Lung microvascular endothelial cell (primary cell): ENCODE results near the gene ARHGAP26. TPM values are rescaled to one million over a fixed set of nuclear protein-coding genes. Genes with fewer than 3 reads are reported as not detected.

Experiments used
- DNase-seq, 2 donors: peaks; one replicate each; pipeline versions ENCODE4 v3.0.0 to v3.0.0-alpha.2; 2010; ENCODE audit warnings: low read depth in 2 of 2
- total RNA-seq: library from RNA; depleted of rRNA; stranded (reverse); fragments of >200 nt; gene quantifications from 2 replicates; pipeline ENCODE4 v1.2.1, GENCODE V29; 2014

ARHGAP26 gene
- total RNA-seq, 1 donor from 2014 or later, result 34.5 TPM

DNA sequence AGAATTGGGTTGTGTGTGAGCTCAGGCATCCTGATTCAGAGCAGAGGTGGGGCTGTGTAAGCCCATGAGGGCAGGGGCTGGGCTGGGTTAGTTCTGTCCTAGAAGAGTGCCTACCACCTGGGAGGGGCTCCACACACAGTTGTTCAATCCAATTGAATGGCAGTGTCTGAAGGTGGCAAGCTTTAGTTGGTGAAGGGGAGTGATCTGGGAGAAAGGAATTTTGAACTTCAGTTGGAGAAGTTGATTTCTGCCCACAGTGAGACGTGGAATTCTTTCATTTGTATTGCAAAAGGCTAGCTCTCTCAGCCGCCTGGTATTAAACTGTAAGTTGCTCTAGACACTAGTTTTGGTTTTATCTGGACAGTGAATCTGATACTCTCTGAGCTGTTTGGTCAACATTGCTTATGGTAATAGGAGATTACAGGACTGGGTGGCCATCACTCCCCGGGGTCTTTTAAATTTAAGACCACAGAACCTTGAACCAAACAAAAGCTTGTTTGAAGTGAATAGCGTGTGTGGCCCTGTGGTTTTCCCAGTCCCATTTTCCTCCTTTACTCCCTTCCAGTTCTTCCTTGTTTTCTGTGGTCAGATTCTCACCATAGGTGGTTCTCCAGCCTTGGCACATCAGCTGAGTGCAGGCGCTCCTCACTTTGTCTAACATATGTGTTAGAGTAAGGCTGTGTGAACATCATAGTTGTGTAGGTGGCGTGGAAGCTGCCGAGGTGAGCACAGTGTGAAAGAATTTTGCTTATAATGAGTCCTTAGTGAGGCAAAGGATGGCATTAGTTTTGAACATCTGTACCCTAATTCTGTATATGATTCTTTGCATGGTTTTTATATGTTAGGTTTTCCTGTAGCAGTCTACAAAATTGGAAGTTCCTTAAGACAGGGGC is 78.0 kb downstream of the ARHGAP26 start:
- DNase-seq, result no peak

DNA sequence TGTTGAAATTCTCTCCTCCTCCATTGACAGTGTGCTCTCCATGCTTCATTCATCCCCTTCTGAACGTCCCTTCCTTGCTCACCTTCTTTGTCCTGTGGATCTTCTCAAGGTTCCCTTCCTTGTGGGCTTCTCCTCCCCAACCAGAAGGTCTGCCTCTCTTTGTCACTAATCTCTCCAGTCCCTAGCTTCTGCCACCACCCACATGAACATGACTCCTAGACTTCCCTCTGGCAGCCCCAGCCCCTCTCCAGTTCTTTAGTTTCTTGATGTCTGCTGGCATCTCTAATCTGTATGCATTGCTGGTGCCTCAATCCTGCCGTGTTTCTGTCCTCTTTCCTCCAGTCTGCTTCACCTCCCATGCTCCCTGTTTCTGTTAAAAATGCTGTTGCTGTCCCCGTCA is 79.3 kb downstream of the ARHGAP26 start:
- DNase-seq, result no peak

DNA sequence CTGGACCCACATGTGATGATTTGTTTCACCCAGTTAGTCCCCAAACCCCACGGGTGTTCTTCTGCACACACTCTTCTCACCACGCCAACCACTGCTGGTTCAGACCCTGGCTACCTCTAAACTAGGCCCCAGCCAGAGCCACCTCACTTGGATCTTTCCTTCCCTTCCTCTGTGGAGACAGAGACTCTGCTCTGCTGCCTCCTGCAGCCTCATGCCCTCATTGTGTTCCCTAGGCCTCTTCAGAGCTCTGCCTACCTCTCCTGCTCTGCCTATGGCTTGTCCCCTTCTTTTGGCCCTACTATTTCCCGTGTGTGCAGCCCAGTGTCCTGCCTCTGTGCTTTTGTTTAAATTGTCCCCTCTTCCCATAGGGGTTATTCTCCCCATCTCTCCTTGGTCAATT is 79.7 kb downstream of the ARHGAP26 start:
- DNase-seq, result no peak

DNA sequence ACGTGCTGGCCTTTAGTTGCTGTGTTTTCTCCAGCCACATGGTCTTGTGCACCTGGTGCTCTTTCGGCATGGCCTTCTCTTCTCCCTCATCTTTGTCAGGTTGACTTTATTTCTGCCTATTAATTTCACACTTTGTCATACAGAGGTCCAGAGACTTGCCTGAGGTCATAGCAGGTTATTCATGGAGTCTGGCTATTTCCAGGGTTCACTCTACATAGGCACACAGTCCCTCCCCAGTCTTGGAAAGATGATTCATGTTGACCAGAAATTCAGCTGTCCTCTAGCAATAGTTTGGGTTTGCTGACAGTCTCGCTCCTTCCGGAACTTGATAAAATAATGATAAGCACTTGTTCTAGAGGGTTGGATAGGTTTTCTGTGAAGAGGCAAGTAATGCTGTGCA is 81.6 kb downstream of the ARHGAP26 start:
- no peak for DNase-seq

DNA sequence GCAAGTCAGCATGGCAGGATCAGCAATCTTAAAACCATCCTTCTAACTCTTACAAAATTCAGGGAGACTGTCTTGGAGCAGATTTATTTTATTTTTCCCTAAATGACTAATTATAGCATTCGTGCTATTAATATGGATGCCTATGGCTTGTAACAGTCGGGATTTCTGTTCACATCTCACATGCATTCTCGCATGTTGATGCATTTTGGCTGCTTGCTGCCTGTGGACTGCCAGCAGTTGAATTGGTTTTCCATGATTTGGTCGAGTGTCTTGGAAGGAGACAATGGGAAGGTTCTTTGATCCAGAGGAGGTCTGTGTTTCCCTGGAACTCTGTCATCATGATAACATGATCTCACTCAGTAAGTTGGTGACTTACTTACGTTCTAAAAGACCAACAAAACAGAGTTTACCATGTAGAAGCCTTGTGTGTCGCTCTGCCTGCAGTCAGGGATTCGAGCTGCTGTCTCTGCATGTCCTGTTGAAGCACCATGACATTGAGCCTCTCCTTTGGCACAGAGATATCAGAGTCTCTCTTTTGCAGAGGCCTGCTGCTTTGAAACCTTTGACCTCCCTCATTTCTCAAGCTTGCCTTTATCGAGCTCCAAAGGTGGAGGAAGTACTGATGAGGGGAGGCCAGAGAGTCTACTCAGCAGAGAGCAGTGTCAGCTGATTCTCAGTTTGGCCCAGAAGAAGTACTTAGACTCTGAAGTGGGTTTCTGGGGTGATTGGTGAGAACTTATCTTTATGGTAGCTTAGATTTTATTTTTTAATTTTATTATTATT is 82.4 kb downstream of the ARHGAP26 start:
- no peak for DNase-seq

DNA sequence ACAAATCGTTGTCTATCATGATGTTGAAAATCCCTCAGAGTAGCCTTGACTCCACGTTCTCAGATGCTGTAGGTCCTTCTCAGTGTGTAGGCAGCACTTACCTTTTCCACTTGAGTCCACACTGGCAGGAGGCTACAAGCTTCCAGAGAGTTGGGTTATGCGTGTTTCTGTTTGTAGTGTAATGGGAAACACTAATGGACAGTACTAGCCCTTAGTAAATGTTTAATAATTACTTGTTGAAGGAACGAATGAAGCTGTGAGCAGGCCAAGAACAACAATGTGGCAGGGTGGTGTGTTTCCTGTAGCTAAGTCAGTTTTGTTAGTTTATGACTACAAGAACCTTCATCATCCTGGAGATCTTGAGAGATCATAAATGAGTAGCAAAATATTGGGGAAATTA is 83.5 kb downstream of the ARHGAP26 start:
- peak; percentile 55 to 85 for DNase-seq

DNA sequence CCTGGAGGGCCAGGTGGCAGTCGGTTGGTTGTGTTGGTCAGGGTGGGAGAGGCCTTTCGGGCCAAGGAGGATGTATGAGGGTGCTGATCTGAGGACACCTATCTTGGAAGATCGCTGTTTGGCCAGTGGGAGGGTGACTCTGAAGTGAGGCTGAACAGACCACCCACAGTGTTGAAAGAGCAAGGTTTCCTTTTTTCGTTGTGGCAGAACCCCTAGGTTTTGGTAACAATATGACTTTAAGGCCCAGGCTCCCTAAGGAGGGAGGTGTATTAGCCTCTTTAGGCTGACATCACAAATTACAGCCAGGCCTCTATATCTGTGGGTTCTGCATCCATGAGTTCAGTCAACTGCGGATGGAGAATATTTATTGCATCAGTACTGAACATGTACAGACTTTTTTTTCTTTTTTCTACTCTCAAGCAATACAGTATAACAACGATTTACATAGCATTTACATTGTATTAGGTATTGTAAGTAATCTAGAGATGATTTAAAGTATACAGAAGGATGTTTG is 86.1 kb downstream of the ARHGAP26 start:
- no peak for DNase-seq

DNA sequence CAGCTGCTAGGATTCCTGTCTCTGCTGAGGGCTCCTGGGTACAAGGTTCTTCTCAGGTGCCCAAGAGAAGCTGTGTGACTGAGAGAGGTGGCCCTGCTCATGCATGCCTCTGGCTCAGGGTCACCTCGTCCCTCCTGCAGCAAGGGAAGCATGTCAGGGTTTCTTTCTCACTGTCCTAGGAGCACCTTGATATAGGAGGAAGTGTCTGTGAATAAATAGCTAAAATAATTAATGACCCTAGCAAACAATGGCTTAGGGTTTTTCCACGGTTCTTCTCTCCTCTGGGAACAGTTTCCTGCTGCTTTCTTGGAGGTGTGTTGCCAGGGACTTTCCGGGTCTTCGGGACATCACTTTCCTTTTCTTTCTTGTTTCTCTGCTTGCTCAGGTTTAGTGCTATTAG is 87.2 kb downstream of the ARHGAP26 start:
- peak in 1 of 2 donors; percentile 79 for DNase-seq

DNA sequence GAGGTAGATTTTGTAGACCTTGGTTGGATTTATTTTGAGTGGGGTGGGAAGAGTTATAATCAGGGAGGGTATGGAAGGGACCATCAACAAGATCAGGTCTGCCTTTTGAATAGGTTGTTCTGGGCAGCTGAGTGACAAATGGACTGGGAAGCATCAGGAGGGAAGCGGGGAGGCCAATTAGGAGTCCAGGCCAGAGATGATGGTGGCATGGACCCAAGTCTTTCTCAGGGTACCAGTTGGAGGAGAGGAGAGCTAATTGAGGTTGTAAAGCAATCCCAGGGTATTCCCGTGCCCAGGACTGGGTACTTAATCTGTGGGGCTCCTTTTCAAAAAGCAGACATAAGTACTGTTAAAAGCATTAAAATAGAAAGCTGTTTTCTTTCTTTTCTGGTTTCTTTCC is 88.9 kb downstream of the ARHGAP26 start:
- DNase-seq, result no peak

DNA sequence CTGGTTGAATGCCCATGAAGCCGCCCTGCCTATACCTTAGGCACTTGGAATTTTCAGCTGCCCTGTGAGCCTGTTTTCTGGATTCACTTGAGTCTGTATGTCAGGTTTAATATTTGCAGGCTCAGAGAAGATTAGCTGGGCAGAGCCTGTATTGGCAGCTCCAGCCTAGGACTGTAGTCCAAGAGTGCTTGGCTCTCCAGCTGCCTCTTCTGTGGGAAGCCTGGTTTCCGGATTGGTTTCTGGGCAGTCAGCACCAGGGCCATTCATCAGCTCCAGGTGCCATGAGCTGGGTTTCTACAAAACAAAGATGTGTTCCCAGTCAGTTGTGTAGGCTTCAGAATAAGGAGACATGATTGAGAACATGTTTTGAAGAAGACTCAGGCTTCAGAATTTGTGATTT is 90.1 kb downstream of the ARHGAP26 start:
- peak in 1 of 2 donors; percentile 88 for DNase-seq

DNA sequence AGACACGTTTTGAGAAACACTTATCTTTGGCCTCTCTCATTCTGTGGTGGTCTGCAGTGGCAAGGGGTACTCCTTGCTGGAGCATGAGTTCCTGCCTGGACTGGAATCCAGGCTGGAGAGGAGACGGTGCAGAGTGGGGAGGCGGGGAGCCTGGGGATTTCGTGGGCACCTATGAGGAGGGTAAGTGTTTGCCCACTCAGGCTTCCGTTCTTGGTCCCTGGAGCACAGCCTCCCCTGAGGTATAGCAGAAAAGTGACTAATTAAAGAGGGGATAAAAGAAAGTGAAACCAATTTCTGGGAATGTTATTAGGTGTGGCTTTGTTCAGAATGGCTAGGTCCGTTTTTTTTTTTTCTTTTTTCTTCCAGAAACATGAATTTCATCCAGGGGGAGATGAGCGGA is 90.8 kb downstream of the ARHGAP26 start:
- peak in 1 of 2 donors; percentile 48 for DNase-seq

DNA sequence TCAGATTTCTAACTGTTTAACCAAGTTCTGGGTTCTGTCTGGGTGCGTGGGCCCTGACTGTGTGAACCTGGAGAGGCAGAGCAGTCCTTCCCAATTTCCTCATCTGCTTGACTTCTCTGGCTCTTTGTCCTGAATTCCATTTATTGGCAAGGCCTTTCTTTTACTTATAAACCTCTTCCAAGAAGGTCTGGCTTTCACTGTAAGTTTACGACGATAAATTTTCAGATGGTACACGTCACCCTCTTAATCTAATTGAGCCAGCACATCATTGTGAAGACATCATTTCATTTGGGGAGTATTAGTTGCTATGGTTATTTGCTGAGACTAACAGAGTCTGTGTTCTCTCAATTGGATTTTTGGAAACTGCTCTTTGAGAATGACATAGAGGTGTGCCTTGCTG is 92.4 kb downstream of the ARHGAP26 start:
- no peak for DNase-seq

DNA sequence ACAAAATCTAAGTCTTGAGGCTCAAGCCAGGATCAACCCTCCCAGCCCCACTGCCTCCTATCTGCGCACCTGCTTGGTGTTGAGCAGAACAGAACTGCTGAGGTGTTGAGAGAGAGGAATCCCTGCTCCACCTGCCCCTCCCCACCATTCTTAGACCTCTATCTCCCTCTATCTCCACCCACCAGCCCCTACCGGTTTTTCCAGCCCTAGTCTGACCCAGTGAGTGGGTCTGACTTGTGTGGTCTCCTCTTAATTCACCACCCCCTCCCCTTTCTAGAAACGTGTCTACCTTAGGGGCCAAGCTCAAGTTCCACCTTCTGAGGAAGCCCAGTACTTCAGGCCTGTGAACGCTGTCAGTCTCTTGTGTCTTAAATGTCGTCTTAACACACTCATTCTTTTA is 93.7 kb downstream of the ARHGAP26 start:
- no peak for DNase-seq

DNA sequence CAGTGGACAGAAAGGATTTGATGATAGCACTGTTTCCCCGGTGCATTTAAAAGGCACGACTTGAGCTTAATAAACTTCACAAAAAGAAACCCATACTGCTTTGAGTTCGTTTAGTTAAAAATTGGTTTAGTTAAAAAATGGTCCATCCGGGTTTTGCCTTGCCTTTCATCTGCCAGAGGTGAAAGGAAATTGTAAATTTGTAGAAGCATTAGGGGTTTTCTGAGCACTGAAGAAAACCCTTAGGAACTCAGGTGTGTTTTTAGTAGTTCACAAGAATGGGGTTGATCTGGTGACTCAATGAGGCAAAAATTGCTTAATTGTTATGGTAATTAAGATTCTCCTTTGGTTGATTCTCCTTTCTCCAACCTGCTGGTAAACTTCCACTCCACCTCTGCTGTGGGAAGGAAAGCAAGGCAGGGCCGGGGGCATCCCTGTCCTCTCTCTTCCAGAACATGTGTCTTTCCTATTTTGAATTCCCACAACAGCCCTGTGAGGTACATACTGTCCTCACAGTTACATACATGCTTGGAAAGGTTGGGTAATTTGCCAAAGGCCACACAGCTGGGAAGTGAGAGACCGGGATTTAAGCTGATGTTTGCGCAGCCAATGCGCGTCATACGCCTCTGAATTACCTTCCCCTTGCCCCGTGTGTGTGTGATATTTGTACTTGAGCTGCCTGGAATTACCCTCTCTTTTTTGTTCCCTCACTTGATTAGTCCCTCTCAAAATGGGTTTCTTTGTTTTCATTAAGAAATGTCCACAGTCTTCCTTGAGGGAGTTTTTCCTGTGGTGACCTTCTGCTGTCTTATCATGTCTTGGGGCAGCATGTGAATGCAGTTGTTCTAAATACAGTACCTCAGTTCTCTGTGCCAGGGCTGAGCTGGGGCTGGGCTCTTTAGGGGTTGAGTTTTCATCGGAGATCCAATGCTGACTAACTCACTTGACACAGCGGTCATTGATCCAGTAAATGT is 94.4 kb downstream of the ARHGAP26 start:
- DNase-seq, result peak in 1 of 2 donors; percentile 60

DNA sequence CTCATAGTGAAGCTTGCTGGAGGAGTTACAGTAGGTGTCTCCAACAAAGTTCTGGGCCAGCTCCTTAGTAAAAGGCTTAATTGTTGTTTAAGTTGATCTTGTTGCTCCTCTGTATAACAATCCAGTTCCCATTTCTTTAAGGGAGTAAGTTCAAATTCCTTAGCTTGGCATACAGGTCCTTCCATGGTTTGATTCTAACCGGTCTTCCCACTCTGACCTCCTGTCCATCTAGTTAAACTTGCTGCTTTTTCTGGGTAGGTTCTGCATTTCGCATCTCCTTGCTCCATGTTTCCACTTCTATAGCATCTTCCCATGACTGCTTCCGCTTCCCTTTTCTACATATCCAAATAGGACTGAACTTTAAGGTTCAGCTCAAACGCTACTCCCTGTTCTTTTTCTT is 95.5 kb downstream of the ARHGAP26 start:
- DNase-seq, result no peak

DNA sequence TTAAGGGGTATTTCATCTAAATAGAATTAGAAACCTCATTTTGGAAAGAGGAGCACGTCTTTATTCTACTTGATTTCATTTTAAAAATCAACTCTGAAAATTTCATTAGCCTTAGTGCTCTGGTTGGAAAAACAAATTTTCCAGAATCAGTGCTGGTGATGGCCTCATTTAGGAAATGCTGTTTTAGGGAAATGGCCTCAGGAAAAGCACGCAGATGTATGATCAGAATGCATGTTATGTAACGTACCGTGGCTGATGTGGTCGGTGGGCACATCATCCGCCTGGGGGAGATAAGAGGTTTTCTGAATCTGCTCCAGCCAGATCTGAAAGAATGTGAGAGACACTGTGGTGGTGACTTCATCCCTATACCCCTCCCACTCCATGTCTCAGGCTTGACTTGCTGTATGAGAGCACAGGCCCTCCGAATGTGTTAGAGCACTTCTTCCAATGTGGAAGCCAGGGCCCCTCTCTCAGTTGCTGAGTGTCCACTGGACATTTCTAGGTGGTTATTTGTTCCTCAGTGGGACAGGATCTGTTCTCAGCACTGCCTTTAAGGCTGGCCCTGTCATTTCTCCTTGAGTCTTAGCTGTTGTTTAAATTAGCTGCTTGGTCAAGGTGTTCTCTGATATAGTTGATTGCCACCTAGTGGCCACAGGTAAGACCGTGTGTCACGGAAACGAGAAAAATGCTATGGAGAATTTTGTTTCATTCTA is 96.5 kb downstream of the ARHGAP26 start:
- peak; percentile 82 to 83 for DNase-seq

DNA sequence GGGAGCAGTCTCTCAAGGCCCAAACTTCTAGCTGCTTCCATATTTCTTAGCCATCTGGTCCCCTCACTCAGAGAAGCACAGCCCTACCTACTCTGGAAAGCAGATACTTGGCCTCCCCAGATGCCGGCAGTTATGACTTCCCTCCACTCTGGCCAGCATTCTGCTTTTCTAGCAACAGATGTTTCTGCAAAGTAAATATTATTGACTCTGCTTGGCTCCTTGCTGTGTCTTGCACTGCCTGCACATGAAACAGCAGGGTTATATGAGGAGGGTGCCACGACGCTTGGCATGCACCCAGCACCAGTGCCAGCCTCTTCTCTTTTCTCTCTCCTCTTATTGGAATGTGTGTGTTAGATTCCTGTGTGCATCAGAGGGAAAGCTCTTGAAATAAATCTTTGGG is 99.7 kb downstream of the ARHGAP26 start:
- DNase-seq, result no peak

DNA sequence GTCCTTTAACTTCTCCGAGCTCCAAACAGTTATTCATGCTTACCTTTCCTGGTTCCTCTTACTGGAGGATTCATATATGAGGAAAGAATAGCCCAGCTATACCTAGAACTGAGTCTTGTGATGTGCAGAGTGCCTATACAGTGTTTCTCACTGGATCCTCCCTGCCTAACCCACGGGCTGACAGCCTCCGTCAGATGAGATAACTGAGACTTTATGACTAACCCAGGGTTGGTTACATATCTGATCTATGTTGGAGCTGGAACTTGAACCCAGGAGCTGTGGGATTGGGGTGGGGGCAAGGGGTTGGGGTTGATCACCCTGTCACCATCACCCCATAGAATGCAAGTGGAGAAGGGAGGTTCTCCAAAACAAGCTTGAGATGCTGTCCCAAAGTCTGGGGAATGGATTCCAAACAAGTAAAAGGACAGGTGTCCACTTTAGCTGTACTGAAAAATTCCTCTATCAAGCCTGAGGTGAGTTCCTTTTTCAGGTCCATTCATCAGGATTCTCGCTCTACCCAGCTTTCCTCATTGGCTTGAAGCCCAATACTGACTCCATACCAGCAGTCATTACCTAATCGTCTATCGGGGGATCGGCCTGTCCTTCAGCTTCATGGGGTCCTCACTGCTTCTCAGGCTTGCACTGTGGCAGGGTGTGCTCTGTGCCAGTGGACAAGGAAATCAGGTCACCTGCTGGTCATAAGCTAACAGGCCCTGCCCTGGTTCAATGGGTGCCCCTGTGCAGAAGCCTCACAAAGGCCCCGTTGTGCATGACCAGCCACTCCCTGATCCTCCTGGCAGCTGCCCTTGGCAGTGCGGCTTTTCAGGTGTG is 100.6 kb downstream of the ARHGAP26 start:
- no peak for DNase-seq

DNA sequence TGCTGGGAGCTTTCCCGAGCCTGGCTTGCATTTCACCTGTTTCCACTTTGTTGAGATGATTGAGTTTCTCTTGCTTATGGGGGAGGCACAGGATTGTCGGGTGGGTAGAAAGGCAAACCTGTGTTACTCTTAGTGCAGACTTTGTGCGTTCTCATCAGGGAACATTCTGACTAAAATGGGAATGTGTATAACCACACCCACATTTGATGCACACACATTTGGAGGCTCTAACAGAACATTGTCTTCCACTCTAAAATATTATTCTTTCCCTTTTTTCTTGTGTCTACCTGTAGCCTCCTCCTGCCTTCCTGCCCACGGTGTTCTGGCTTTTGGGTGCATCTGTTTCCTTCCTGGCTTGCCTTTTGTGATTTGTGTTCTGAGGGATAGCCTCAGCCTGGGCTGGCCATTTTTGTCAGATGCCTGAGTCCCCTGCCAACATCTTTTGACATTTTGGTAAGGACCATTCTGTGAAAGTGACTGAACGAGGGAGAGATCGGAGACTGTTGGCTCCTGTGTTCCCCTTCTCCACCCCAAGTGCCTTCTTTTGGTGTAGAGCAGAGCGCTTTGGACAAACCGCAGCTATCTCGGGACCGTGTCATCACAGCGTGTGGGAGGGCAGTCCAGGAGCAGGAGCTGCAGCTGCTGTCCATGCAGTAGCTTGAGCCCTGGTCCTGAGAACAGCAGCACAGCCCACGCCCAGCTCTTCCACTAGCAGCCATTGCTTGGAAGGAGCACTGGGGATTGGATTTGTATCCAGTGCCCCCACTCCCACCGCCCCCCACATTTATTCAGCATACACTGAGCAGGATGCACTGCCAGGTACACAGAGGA is 101.4 kb downstream of the ARHGAP26 start:
- DNase-seq, result no peak
